GM10266 (cell line): Measurements from ENCODE around the gene WWOX.

Experiments used
- DNase-seq: peaks from one replicate; pipeline ENCODE4 v3.0.0; 2012; ENCODE audit errors: extremely low spot score
- CTCF ChIP-seq: IDR thresholded peaks from 2 replicates; pipeline ENCODE4 v1.5.1; 2012; ENCODE audit warnings: mild to moderate bottlenecking, low read depth; ENCODE audit not compliant: control insufficient read depth, insufficient read depth; ENCODE audit errors: missing control alignments

WWOX gene

GRCh38 chr16:78161023-78161729 lies 61.7 kb downstream of the WWOX start:
- TF ChIP-seq CTCF, result no peak
- DNase-seq, result no peak

- TF ChIP-seq CTCF, result no peak
- no peak for DNase-seq
Measured at GRCh38 chr16:78163772-78164670, 64.6 kb downstream of the WWOX start.

GRCh38 chr16:78170494-78170933 lies 71.1 kb downstream of the WWOX start:
- no peak for TF ChIP-seq CTCF
- no peak for DNase-seq

- DNase-seq, result no peak
- no peak for TF ChIP-seq CTCF
Measured at GRCh38 chr16:78175287-78175686, 75.8 kb downstream of the WWOX start.

GRCh38 chr16:78176435-78176834 lies 77.0 kb downstream of the WWOX start:
- TF ChIP-seq CTCF, result no peak
- DNase-seq, result no peak

- DNase-seq, result no peak
- TF ChIP-seq CTCF, result no peak
Measured at GRCh38 chr16:78177218-78177617, 77.8 kb downstream of the WWOX start.

GRCh38 chr16:78177987-78178386 lies 78.5 kb downstream of the WWOX start:
- no peak for TF ChIP-seq CTCF
- DNase-seq, result no peak
